WTC11 (cell line): ENCODE data around the gene PPP1R18.

Source experiments
- USF2 ChIP-seq: sonication (generic); formaldehyde crosslinking; IDR thresholded peaks from 2 replicates; pipeline ENCODE4 v1.8.1; 2023; ENCODE audit warnings: mild to moderate bottlenecking, missing genetic modification reagents, moderate library complexity
- TF ChIP-seq, protein P1 (sequence below): fragments of 200-600 bp; IDR thresholded peaks from 2 replicates; pipeline ENCODE4 v1.8.0; 2022; ENCODE audit warnings: antibody characterized with exemption
- TF ChIP-seq, protein P2 (sequence below): sonication (generic); formaldehyde crosslinking; IDR thresholded peaks from 2 replicates; pipeline ENCODE4 v1.8.0; 2022; ENCODE audit warnings: mild to moderate bottlenecking, missing genetic modification reagents

DNA sequence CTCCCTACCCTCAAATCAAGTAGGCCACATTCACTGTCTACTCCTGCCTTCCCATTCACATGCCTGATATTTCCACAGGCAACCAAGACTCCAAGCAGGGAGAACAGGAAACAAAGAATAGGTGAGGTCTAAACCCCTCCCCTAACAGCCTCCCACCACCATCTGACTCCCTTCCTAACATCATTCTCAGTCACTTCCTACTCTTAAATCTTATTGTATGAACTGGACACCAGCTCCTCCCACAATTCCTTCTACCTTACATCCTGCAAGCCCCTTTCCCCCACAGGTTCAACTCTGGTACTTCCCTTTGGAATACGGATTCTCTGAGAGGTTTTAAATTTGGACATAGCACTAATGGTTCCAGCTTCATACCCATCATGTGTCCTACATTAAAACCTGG lies 40.5 kb downstream of the PPP1R18 start:
- no peak for TF ChIP-seq USF2 (CRISPR knock-in tag)
- TF ChIP-seq, protein P1, sequence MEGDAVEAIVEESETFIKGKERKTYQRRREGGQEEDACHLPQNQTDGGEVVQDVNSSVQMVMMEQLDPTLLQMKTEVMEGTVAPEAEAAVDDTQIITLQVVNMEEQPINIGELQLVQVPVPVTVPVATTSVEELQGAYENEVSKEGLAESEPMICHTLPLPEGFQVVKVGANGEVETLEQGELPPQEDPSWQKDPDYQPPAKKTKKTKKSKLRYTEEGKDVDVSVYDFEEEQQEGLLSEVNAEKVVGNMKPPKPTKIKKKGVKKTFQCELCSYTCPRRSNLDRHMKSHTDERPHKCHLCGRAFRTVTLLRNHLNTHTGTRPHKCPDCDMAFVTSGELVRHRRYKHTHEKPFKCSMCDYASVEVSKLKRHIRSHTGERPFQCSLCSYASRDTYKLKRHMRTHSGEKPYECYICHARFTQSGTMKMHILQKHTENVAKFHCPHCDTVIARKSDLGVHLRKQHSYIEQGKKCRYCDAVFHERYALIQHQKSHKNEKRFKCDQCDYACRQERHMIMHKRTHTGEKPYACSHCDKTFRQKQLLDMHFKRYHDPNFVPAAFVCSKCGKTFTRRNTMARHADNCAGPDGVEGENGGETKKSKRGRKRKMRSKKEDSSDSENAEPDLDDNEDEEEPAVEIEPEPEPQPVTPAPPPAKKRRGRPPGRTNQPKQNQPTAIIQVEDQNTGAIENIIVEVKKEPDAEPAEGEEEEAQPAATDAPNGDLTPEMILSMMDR: no peak
- TF ChIP-seq, protein P2, sequence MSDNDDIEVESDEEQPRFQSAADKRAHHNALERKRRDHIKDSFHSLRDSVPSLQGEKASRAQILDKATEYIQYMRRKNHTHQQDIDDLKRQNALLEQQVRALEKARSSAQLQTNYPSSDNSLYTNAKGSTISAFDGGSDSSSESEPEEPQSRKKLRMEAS (CRISPR knock-in tag): no peak
